ENCODE results near the gene CEP112.

Gene CEP112

GRCh38 chr17:65637786-65638185 is 554.1 kb downstream of the CEP112 start:
- H3K9me3 ChIP-seq (ENCODE audit: control insufficient read depth in 1 of 2, low read length in 2 of 2): no peaks in the 10 kb centered on the region
- peaks cover 11 to 21% of the 10 kb centered on the region in 2 donors for H3K4me1 ChIP-seq (ENCODE audit: control insufficient read depth in 1 of 2, insufficient read depth in 2 of 2, low read length in 2 of 2)
- no peaks in the 10 kb centered on the region for H3K27me3 ChIP-seq (ENCODE audit: control insufficient read depth in 1 of 2, insufficient read depth in 2 of 2, low read length in 2 of 2)
- H3K4me3 ChIP-seq (ENCODE audit: low read depth in 1 of 2, low read length in 2 of 2): no peak overlapping the region
- H3K36me3 ChIP-seq (ENCODE audit: control insufficient read depth in 1 of 2, insufficient read depth in 2 of 2, low read length in 2 of 2): no peaks in the 10 kb centered on the region
- H3K9ac ChIP-seq (ENCODE audit: low read depth in 1 of 2, low read length in 2 of 2): no peak overlapping the region
- H3K27ac ChIP-seq (ENCODE audit: low read depth, low read length): no peak overlapping the region

GRCh38 chr17:65634533-65634932 is 557.4 kb downstream of the CEP112 start:
- no peaks in the 10 kb centered on the region for H3K36me3 ChIP-seq (ENCODE audit: control insufficient read depth in 1 of 2, insufficient read depth in 2 of 2, low read length in 2 of 2)
- H3K9me3 ChIP-seq (ENCODE audit: control insufficient read depth in 1 of 2, low read length in 2 of 2): no peaks in the 10 kb centered on the region
- H3K4me1 ChIP-seq (ENCODE audit: control insufficient read depth in 1 of 2, insufficient read depth in 2 of 2, low read length in 2 of 2): peaks cover 11 to 21% of the 10 kb centered on the region in 2 donors
- H3K27ac ChIP-seq (ENCODE audit: low read depth, low read length): no peak overlapping the region
- no peak overlapping the region for H3K9ac ChIP-seq (ENCODE audit: low read depth in 1 of 2, low read length in 2 of 2)
- H3K4me3 ChIP-seq (ENCODE audit: low read depth in 1 of 2, low read length in 2 of 2): no peak overlapping the region
- no peaks in the 10 kb centered on the region for H3K27me3 ChIP-seq (ENCODE audit: control insufficient read depth in 1 of 2, insufficient read depth in 2 of 2, low read length in 2 of 2)

GRCh38 chr17:65633988-65634387 is 557.9 kb downstream of the CEP112 start:
- Histone ChIP-seq H3K36me3 (ENCODE audit: control insufficient read depth in 1 of 2, insufficient read depth in 2 of 2, low read length in 2 of 2) (no peaks in the 10 kb centered on the region), H3K27ac (ENCODE audit: low read depth, low read length) (no peak overlapping the region), H3K4me1 (ENCODE audit: control insufficient read depth in 1 of 2, insufficient read depth in 2 of 2, low read length in 2 of 2) (peaks cover 14 to 21% of the 10 kb centered on the region in 2 donors), H3K9me3 (ENCODE audit: control insufficient read depth in 1 of 2, low read length in 2 of 2) (no peaks in the 10 kb centered on the region), H3K27me3 (ENCODE audit: control insufficient read depth in 1 of 2, insufficient read depth in 2 of 2, low read length in 2 of 2) (no peaks in the 10 kb centered on the region), H3K4me3 (ENCODE audit: low read depth in 1 of 2, low read length in 2 of 2) (no peak overlapping the region), H3K9ac (ENCODE audit: low read depth in 1 of 2, low read length in 2 of 2) (no peak overlapping the region)

- Histone ChIP-seq H3K27me3 (ENCODE audit: control insufficient read depth in 1 of 2, insufficient read depth in 2 of 2, low read length in 2 of 2) (no peaks in the 10 kb centered on the region), H3K9me3 (ENCODE audit: control insufficient read depth in 1 of 2, low read length in 2 of 2) (no peaks in the 10 kb centered on the region), H3K27ac (ENCODE audit: low read depth, low read length) (no peak overlapping the region), H3K36me3 (ENCODE audit: control insufficient read depth in 1 of 2, insufficient read depth in 2 of 2, low read length in 2 of 2) (no peaks in the 10 kb centered on the region), H3K4me1 (ENCODE audit: control insufficient read depth in 1 of 2, insufficient read depth in 2 of 2, low read length in 2 of 2) (peaks cover 15 to 16% of the 10 kb centered on the region in 2 donors), H3K9ac (ENCODE audit: low read depth in 1 of 2, low read length in 2 of 2) (no peak overlapping the region), H3K4me3 (ENCODE audit: low read depth in 1 of 2, low read length in 2 of 2) (no peak overlapping the region)
These were observed 558.6 kb downstream of the CEP112 start for GRCh38 chr17:65633146-65633881.

DNA sequence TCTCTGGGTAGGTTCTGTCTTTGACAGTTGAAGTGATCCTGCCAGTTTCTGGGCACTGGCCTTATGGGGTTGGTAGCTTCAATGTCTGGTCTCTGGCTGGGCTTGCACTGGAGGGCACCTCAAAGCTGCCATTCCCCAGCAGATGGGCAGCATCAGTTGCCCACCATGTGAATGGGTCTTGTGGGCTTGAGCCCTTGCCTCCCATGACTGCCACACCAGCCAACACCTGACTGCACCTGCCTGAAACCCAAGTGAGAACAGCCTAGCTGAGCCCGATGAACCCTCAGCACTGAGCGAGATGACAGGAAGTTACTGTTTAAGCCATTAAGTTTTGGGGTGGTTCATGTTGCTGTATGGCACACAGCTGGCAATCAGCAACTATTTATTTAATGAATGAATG is 561.4 kb downstream of the CEP112 start:
- Histone ChIP-seq H3K36me3 (ENCODE audit: control insufficient read depth in 1 of 2, insufficient read depth in 2 of 2, low read length in 2 of 2) (no peaks in the 10 kb centered on the region), H3K9me3 (ENCODE audit: control insufficient read depth in 1 of 2, low read length in 2 of 2) (no peaks in the 10 kb centered on the region), H3K27me3 (ENCODE audit: control insufficient read depth in 1 of 2, insufficient read depth in 2 of 2, low read length in 2 of 2) (no peaks in the 10 kb centered on the region), H3K4me1 (ENCODE audit: control insufficient read depth in 1 of 2, insufficient read depth in 2 of 2, low read length in 2 of 2) (peaks cover 19 to 20% of the 10 kb centered on the region in 2 donors), H3K4me3 (ENCODE audit: low read depth in 1 of 2, low read length in 2 of 2) (no peak overlapping the region), H3K27ac (ENCODE audit: low read depth, low read length) (no peak overlapping the region), H3K9ac (ENCODE audit: low read depth in 1 of 2, low read length in 2 of 2) (no peak overlapping the region)

DNA sequence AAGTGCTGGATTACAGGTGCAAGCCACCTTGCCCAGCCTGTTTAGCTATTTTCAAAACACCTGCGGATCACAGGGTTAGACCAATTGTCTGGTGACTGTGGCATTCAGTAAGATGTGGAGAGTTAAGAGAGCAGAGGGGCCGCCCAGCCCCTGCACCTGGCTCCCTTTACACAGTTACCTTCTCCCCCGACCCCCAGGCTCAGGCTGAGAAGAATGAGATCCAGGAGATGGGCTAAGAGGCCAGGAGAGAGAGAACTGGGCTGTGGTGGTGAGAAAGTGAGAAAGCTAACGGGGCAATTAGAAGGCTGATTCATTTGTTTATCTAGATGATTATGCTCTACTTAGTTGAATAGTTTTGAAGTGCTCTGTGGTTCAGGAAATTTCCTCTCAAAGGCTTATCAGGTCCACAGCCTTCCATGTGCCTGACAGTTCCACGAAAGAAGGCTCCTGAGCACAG is 562.7 kb downstream of the CEP112 start:
- H3K27me3 ChIP-seq (ENCODE audit: control insufficient read depth in 1 of 2, insufficient read depth in 2 of 2, low read length in 2 of 2): no peaks in the 10 kb centered on the region
- no peaks in the 10 kb centered on the region for H3K36me3 ChIP-seq (ENCODE audit: control insufficient read depth in 1 of 2, insufficient read depth in 2 of 2, low read length in 2 of 2)
- peaks cover 11 to 13% of the 10 kb centered on the region in 2 donors for H3K4me1 ChIP-seq (ENCODE audit: control insufficient read depth in 1 of 2, insufficient read depth in 2 of 2, low read length in 2 of 2)
- H3K27ac ChIP-seq (ENCODE audit: low read depth, low read length): no peak overlapping the region
- no peak overlapping the region for H3K9ac ChIP-seq (ENCODE audit: low read depth in 1 of 2, low read length in 2 of 2)
- no peaks in the 10 kb centered on the region for H3K9me3 ChIP-seq (ENCODE audit: control insufficient read depth in 1 of 2, low read length in 2 of 2)
- H3K4me3 ChIP-seq (ENCODE audit: low read depth in 1 of 2, low read length in 2 of 2): no peak overlapping the region

- Histone ChIP-seq H3K27ac (ENCODE audit: low read depth, low read length) (no peak overlapping the region), H3K4me3 (ENCODE audit: low read depth in 1 of 2, low read length in 2 of 2) (peak overlapping the region; percentile 12 to 13), H3K9me3 (ENCODE audit: control insufficient read depth in 1 of 2, low read length in 2 of 2) (no peaks in the 10 kb centered on the region), H3K4me1 (ENCODE audit: control insufficient read depth in 1 of 2, insufficient read depth in 2 of 2, low read length in 2 of 2) (peaks cover 5 to 13% of the 10 kb centered on the region in 2 donors), H3K9ac (ENCODE audit: low read depth in 1 of 2, low read length in 2 of 2) (no peak overlapping the region), H3K27me3 (ENCODE audit: control insufficient read depth in 1 of 2, insufficient read depth in 2 of 2, low read length in 2 of 2) (no peaks in the 10 kb centered on the region), H3K36me3 (ENCODE audit: control insufficient read depth in 1 of 2, insufficient read depth in 2 of 2, low read length in 2 of 2) (no peaks in the 10 kb centered on the region)
These were observed 563.3 kb downstream of the CEP112 start for GRCh38 chr17:65628644-65629036.

- Histone ChIP-seq H3K27me3 (ENCODE audit: control insufficient read depth in 1 of 2, insufficient read depth in 2 of 2, low read length in 2 of 2) (no peaks in the 10 kb centered on the region), H3K9me3 (ENCODE audit: control insufficient read depth in 1 of 2, low read length in 2 of 2) (no peaks in the 10 kb centered on the region), H3K9ac (ENCODE audit: low read depth in 1 of 2, low read length in 2 of 2) (no peak overlapping the region), H3K4me1 (ENCODE audit: control insufficient read depth in 1 of 2, insufficient read depth in 2 of 2, low read length in 2 of 2) (peaks cover 5 to 13% of the 10 kb centered on the region in 2 donors), H3K4me3 (ENCODE audit: low read depth in 1 of 2, low read length in 2 of 2) (peak overlapping the region; percentile 12 to 13), H3K27ac (ENCODE audit: low read depth, low read length) (no peak overlapping the region), H3K36me3 (ENCODE audit: control insufficient read depth in 1 of 2, insufficient read depth in 2 of 2, low read length in 2 of 2) (no peaks in the 10 kb centered on the region)
These were observed 563.9 kb downstream of the CEP112 start for GRCh38 chr17:65627891-65628643.

DNA sequence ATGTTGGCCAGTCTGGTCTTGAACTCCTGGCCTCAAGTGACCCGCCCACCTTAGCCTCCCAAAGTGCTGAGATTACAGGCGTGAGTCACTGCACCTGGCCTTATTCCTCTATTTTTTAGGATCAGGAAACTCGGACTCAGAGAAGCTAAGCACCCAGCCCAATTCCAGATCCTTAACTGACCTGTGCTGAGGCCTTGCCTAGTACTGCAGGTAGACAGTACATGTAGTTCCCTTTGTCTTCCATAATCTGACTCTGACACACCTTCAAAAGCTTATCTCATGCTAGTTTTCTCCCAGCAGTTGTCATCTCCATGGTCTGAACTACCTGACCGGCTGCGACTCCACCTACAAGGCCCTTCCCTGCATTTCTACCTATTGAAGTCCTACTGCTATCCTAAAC is 564.8 kb downstream of the CEP112 start:
- Histone ChIP-seq H3K4me1 (ENCODE audit: control insufficient read depth in 1 of 2, insufficient read depth in 2 of 2, low read length in 2 of 2) (peaks cover 5 to 13% of the 10 kb centered on the region in 2 donors), H3K9ac (ENCODE audit: low read depth in 1 of 2, low read length in 2 of 2) (no peak overlapping the region), H3K27ac (ENCODE audit: low read depth, low read length) (no peak overlapping the region), H3K4me3 (ENCODE audit: low read depth in 1 of 2, low read length in 2 of 2) (no peak overlapping the region), H3K9me3 (ENCODE audit: control insufficient read depth in 1 of 2, low read length in 2 of 2) (no peaks in the 10 kb centered on the region), H3K36me3 (ENCODE audit: control insufficient read depth in 1 of 2, insufficient read depth in 2 of 2, low read length in 2 of 2) (no peaks in the 10 kb centered on the region), H3K27me3 (ENCODE audit: control insufficient read depth in 1 of 2, insufficient read depth in 2 of 2, low read length in 2 of 2) (no peaks in the 10 kb centered on the region)

GRCh38 chr17:65626451-65626850 is 565.5 kb downstream of the CEP112 start:
- H3K36me3 ChIP-seq (ENCODE audit: control insufficient read depth in 1 of 2, insufficient read depth in 2 of 2, low read length in 2 of 2): no peaks in the 10 kb centered on the region
- H3K27me3 ChIP-seq (ENCODE audit: control insufficient read depth in 1 of 2, insufficient read depth in 2 of 2, low read length in 2 of 2): no peaks in the 10 kb centered on the region
- no peak overlapping the region for H3K4me3 ChIP-seq (ENCODE audit: low read depth in 1 of 2, low read length in 2 of 2)
- no peak overlapping the region for H3K9ac ChIP-seq (ENCODE audit: low read depth in 1 of 2, low read length in 2 of 2)
- H3K27ac ChIP-seq (ENCODE audit: low read depth, low read length): no peak overlapping the region
- peaks cover 5 to 13% of the 10 kb centered on the region in 2 donors for H3K4me1 ChIP-seq (ENCODE audit: control insufficient read depth in 1 of 2, insufficient read depth in 2 of 2, low read length in 2 of 2)
- no peaks in the 10 kb centered on the region for H3K9me3 ChIP-seq (ENCODE audit: control insufficient read depth in 1 of 2, low read length in 2 of 2)

Measured in duodenal mucosa (tissue), 2 donors.